ENCODE measurements around the gene DNAAF9. TPM values are rescaled to one million over a fixed set of nuclear protein-coding genes. Genes with fewer than 3 reads are reported as not detected.
"Not testable (repeated sequence)": the region's sequence is repeated elsewhere in the genome, so short reads cannot be mapped to it uniquely, and the experiment has no call there.

DNAAF9 gene
- total and polyA plus RNA-seq, 2 donors (not counting 1 experiment from before 2014, with no cell fraction given), result 2.6 to 7.7 TPM

DNA sequence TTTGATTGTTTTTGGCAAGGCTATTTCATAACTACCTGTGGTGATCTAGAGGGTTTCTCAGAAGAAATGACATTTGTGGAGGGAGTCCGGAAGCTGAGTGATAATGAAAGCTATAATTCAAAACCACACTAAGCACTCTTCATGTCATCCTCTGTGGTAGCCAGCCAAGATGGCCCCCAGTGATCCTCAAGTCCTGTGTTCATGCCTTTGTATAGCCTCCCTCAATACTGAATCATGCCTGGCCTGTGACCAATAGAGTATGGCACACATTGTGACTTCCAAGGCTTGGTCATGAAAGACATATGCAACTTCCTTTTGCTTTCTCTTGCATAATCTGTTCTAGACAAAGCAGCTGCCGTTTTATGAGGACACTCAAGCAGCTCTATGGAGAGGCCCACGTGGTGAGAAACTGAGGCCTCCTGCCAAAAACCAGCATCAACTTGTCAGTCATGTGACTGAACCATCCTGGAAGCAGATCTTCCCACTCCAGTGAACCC, 12.8 kb upstream of the DNAAF9 start:
- ChIA-PET POLR2A (no interaction called here), CTCF (no interaction called here)
- H3K4me2 ChIP-seq (replicated peaks; ENCODE audit: low read depth, low read length, poor library complexity, severe bottlenecking), result no peak overlapping the region
- H3K27ac Mint-ChIP-seq, result no peak overlapping the region
- no peaks in the 10 kb centered on the region for H3K79me2 ChIP-seq (ENCODE audit: control insufficient read depth, insufficient read depth, low read length)
- peaks cover 5% of the 10 kb centered on the region for H3K4me1 Mint-ChIP-seq
- no peak overlapping the region for H3K4me3 Mint-ChIP-seq
- peaks cover 6% of the 10 kb centered on the region for H3K27me3 Mint-ChIP-seq
- no peak overlapping the region for H2AFZ ChIP-seq (ENCODE audit: insufficient read depth, low read depth, low read length, poor library complexity, severe bottlenecking)
- no peaks in the 10 kb centered on the region for H4K20me1 ChIP-seq (ENCODE audit: control insufficient read depth, insufficient read depth, low read length, poor library complexity, severe bottlenecking)
- peaks cover 0 to 9% (median 0%) of the 10 kb centered on the region in 3 donors for H3K9me3 ChIP-seq (ENCODE audit: control extremely low read depth in 1 of 3, control insufficient read depth in 2 of 3, insufficient read depth in 1 of 3, low read length in 2 of 3)
- ATAC-seq (ENCODE audit: low read depth) (no peak), DNase-seq (no peak)
- H3K27ac ChIP-seq (ENCODE audit: low read length in 2 of 2), result no peak overlapping the region
- TF ChIP-seq, protein P1, sequence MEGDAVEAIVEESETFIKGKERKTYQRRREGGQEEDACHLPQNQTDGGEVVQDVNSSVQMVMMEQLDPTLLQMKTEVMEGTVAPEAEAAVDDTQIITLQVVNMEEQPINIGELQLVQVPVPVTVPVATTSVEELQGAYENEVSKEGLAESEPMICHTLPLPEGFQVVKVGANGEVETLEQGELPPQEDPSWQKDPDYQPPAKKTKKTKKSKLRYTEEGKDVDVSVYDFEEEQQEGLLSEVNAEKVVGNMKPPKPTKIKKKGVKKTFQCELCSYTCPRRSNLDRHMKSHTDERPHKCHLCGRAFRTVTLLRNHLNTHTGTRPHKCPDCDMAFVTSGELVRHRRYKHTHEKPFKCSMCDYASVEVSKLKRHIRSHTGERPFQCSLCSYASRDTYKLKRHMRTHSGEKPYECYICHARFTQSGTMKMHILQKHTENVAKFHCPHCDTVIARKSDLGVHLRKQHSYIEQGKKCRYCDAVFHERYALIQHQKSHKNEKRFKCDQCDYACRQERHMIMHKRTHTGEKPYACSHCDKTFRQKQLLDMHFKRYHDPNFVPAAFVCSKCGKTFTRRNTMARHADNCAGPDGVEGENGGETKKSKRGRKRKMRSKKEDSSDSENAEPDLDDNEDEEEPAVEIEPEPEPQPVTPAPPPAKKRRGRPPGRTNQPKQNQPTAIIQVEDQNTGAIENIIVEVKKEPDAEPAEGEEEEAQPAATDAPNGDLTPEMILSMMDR (IDR thresholded peaks at IDR 0.05), result no peak
- TF ChIP-seq EZH2 (IDR thresholded peaks at IDR 0.05; ENCODE audit: borderline replicate concordance, insufficient read depth, low read depth, low read length, poor library complexity, severe bottlenecking), result no peak
- intact Hi-C loops (cut with micrococcal nuclease), result no loop called here
- H3K36me3 ChIP-seq (replicated peaks in 1 of 2; ENCODE audit: control extremely low read depth in 1 of 2, control insufficient read depth in 1 of 2, extremely low read depth in 1 of 2, insufficient read depth in 2 of 2, low read length in 1 of 2), result no peaks in the 10 kb centered on the region
- H3K4me3 ChIP-seq (ENCODE audit: control extremely low read depth in 1 of 5, extremely low read depth in 1 of 5, insufficient read depth in 1 of 5, low read depth in 2 of 5, low read length in 4 of 5), result no peak overlapping the region
- H3K27me3 ChIP-seq (replicated peaks in 1 of 4; ENCODE audit: control extremely low read depth in 1 of 4, control insufficient read depth in 3 of 4, insufficient read depth in 4 of 4, low read length in 3 of 4), result peaks cover 0 to 2% (median 0%) of the 10 kb centered on the region in 4 experiments
- peaks cover 0 to 4% of the 10 kb centered on the region in 2 donors for H3K4me1 ChIP-seq (ENCODE audit: control insufficient read depth in 2 of 2, insufficient read depth in 2 of 2, low read length in 2 of 2)
- WGBS (ENCODE audit: insufficient coverage), result 49% methylated on average over 2 of the region's 3 CpGs
- no peak overlapping the region for H3K9ac ChIP-seq (ENCODE audit: low read length)
- no peaks in the 10 kb centered on the region for H3K9me3 Mint-ChIP-seq (ENCODE audit: insufficient read depth)

- H4K20me1 ChIP-seq (ENCODE audit: control insufficient read depth, insufficient read depth, low read length, poor library complexity, severe bottlenecking); DNase-seq; H3K4me3 Mint-ChIP-seq; intact Hi-C loops (cut with micrococcal nuclease); H3K27ac ChIP-seq (ENCODE audit: low read length in 2 of 2); H3K27me3 ChIP-seq (replicated peaks in 1 of 4; ENCODE audit: control extremely low read depth in 1 of 4, control insufficient read depth in 3 of 4, insufficient read depth in 4 of 4, low read length in 3 of 4); H3K4me1 Mint-ChIP-seq; H3K4me2 ChIP-seq (replicated peaks; ENCODE audit: low read depth, low read length, poor library complexity, severe bottlenecking); H3K79me2 ChIP-seq (ENCODE audit: control insufficient read depth, insufficient read depth, low read length); H2AFZ ChIP-seq (ENCODE audit: insufficient read depth, low read depth, low read length, poor library complexity, severe bottlenecking); ATAC-seq (ENCODE audit: low read depth); H3K27ac Mint-ChIP-seq; POLR2A ChIA-PET; H3K4me3 ChIP-seq (ENCODE audit: control extremely low read depth in 1 of 5, extremely low read depth in 1 of 5, insufficient read depth in 1 of 5, low read depth in 2 of 5, low read length in 4 of 5); H3K9ac ChIP-seq (ENCODE audit: low read length); H3K36me3 ChIP-seq (replicated peaks in 1 of 2; ENCODE audit: control extremely low read depth in 1 of 2, control insufficient read depth in 1 of 2, extremely low read depth in 1 of 2, insufficient read depth in 2 of 2, low read length in 1 of 2); H3K4me1 ChIP-seq (ENCODE audit: control insufficient read depth in 2 of 2, insufficient read depth in 2 of 2, low read length in 2 of 2); H3K9me3 Mint-ChIP-seq (ENCODE audit: insufficient read depth); CTCF ChIA-PET: not testable (repeated sequence)
- H3K9me3 ChIP-seq (ENCODE audit: control extremely low read depth in 1 of 3, control insufficient read depth in 2 of 3, insufficient read depth in 1 of 3, low read length in 2 of 3), result peaks cover 0 to 10% (median 0%) of the 10 kb centered on the region in 3 donors
- WGBS (ENCODE audit: insufficient coverage), result no CpG with 5 or more reads among the region's 1 CpG
- peaks cover 17% of the 10 kb centered on the region for H3K27me3 Mint-ChIP-seq
Observed at GRCh38 chr20:3418161-3418560, 10.7 kb upstream of the DNAAF9 start.

Measured in B cell (primary cell).